GM13976 (cell line): ENCODE data around the gene TRIM28.
"Not testable (repeated sequence)": the region's sequence is repeated elsewhere in the genome, so short reads cannot be mapped to it uniquely, and the experiment has no call there.

ENCODE experiments used
- DNase-seq: peaks from one replicate; pipeline ENCODE4 v3.0.0; 2012; ENCODE audit warnings: low spot score
- CTCF ChIP-seq: IDR thresholded peaks from 2 replicates; pipeline ENCODE4 v1.5.1; 2012; ENCODE audit warnings: borderline replicate concordance, mild to moderate bottlenecking; ENCODE audit not compliant: insufficient read depth; ENCODE audit errors: extremely low read depth, missing control alignments, control extremely low read depth
- in situ Hi-C: fragments of 300-500 bp; cut with MboI; formaldehyde crosslinking; loops from one replicate; pipeline ENCODE4 v1.12.0; 2022; ENCODE audit warnings: low sequenced_read_pairs, mixed read lengths, inconsistent platforms; ENCODE audit not compliant: unreplicated experiment

The TRIM28 gene

GRCh38 chr19:58535857-58536256 lies 8.0 kb upstream of the TRIM28 start:
- TF ChIP-seq CTCF: no peak
- no peak for DNase-seq
- in situ Hi-C loops: no loop called here

DNA sequence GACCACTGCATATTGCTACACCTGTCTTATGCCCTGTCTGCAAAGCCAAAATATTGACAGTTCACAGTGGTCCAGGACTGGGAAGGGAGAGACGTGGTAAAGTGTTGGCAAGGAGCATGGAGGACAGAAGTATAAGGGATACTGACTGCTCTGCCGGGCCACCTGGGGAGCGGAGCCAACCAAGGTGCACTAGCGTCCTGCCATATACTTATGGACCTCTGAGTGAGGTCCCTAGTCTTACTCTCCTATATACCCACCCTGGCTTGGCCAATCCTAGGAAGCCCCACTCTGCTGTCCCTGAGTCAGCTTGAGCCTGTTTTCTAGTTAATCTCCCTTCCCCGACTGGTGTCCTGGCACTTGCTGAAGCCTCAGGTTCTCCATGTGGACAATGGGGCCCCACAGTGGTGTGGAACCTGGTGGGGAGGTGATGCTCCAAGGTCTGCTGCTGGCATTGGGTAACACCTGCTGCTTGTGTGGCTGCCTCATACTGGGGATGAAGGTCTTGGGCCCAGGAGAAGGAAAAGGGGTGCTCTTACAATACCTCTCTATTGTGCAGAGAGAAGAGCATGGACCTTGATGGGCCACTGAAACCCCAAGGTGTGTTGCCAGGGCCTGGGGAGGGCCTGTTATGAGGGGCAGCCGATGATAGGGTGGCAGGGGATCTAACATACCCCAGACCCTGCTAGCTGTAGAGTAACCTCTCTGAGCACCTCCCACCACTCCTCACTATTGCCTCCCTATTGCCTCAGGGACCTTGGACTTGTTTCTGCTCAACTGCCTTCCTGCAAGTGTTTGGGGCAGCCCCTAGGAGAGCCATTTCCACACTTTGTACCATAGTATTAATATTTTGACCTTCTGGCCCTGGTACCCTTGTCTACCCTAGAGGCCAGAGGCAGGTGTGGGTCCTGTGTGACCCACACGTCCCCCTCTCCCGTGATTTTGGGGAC lies 6.7 kb upstream of the TRIM28 start:
- no peak for TF ChIP-seq CTCF
- no peak for DNase-seq
- in situ Hi-C loops: no loop called here

- in situ Hi-C loops: no loop called here
- DNase-seq: peak; percentile 57
- no peak for TF ChIP-seq CTCF
Observed at GRCh38 chr19:58538257-58539168, 5.4 kb upstream of the TRIM28 start.

DNA sequence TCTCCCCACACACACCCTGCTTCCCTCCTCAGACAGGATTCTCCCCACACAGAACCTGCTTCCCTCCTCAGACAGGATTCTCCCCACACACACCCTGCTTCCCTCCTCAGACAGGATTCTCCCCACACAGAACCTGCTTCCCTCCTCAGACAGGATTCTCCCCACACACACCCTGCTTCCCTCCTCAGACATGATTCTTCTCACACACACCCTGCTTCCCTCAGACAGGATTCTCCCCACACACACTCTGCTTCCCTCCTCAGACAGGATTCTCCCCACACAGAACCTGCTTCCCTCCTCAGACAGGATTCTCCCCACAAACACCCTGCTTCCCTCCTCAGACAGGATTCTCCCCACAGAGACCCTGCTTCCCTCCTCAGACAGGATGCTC lies 4.7 kb upstream of the TRIM28 start:
- in situ Hi-C loops: not testable (repeated sequence)

GRCh38 chr19:58542641-58543372 lies 1.1 kb upstream of the TRIM28 start:
- DNase-seq, in situ Hi-C loops: not testable (repeated sequence)

More for the DNA sequence above, 4.7 kb upstream of the TRIM28 start:
- not testable (repeated sequence) for DNase-seq

- in situ Hi-C loops: no loop called here
Observed at GRCh38 chr19:58544591-58545285, 874 bp downstream of the TRIM28 start.

More at GRCh38 chr19:58544591-58545285, 874 bp downstream of the TRIM28 start:
- peak; percentile 8 for TF ChIP-seq CTCF
- DNase-seq: peak; percentile 93
